Right lobe of liver (tissue), 6 donors: Measurements from ENCODE around the gene GALR1. TPM values are rescaled to one million over a fixed set of nuclear protein-coding genes. Genes with fewer than 3 reads are reported as not detected.
"Not testable (repeated sequence)": the region's sequence is repeated elsewhere in the genome, so short reads cannot be mapped to it uniquely, and the experiment has no call there.

ENCODE experiments used
- ATAC-seq, 4 donors: fragments of 200-7000 bp; cut with Tn5 transposase; one replicate each; pipeline ENCODE4 v1.9.1; 2020; ENCODE audit warnings: mild to moderate bottlenecking in 4 of 4, moderate library complexity in 4 of 4
- DNase-seq, 3 donors: peaks; one replicate each; pipeline ENCODE4 v3.0.0-alpha.2; 2020
- H3K27ac ChIP-seq, 3 donors: fragments of 200-600 bp; one replicate each; pipeline ENCODE4 v1.8.0; 2022
- H3K27me3 ChIP-seq, 2 donors: fragments of 200-600 bp; one replicate each; pipeline ENCODE4 v1.8.0; 2022
- H3K36me3 ChIP-seq, 4 donors: fragments of 200-600 bp; sonication (generic) in 1 of 4; one replicate each; pipeline versions ENCODE4 v1.5.1 to v1.8.0; 2017 to 2022; ENCODE audit warnings: control low read depth in 1 of 4
- H3K4me1 ChIP-seq, 4 donors: fragments of 200-600 bp; sonication (generic) in 1 of 4; one replicate each; pipeline versions ENCODE4 v1.5.1 to v1.8.0; 2017 to 2022; ENCODE audit warnings: control low read depth in 1 of 4
- H3K4me3 ChIP-seq, 3 donors: fragments of 200-600 bp; one replicate each; pipeline ENCODE4 v1.8.0; 2022
- H3K9me3 ChIP-seq, 4 donors: fragments of 200-600 bp; sonication (generic) in 1 of 4; one replicate each; pipeline versions ENCODE4 v1.5.1 to v1.8.0; 2017 to 2022; ENCODE audit warnings: control low read depth in 1 of 4
- POLR2A ChIP-seq: fragments of 450-650 bp; IDR thresholded peaks from one replicate; pipeline ENCODE4 v1.6.1; 2017; ENCODE audit warnings: antibody characterized with exemption, mild to moderate bottlenecking
- WGBS: methylation state at CpG from one replicate; pipeline ENCODE4 v1.1.6; 2018; ENCODE audit warnings: low coverage, low lambda C conversion rate; ENCODE audit not compliant: insufficient coverage; ENCODE audit errors: missing lambda C conversion rate; 5-methylcytosine and 5-hydroxymethylcytosine counted together
- intact Hi-C, 2 donors: fragments of 100-400 bp; cut with DNase I; formaldehyde crosslinking; loops; one replicate each; pipeline versions ENCODE4 v1.11.2 to v1.14.1; 2022
- total RNA-seq, 6 experiments: library from RNA; depleted of rRNA in 2 of 6; stranded (reverse); fragments of >200 nt in 2 of 6; fragmentation: NEBNext Ultra II Directional in 3 of 6; extraction: Animal tissue kit (Norgen Biotek cat#: 25700) in 3 of 6; gene quantifications; one replicate each; pipeline versions ENCODE4 v1.1.0 to v1.2.4, GENCODE V29; 2016 to 2023
- TF ChIP-seq, protein P1 (sequence below), 4 donors: fragments of 200-600 bp in 3 of 4; fragments of 450-650 bp in 1 of 4; IDR thresholded peaks; one replicate each; pipeline versions ENCODE4 v1.5.1 to v1.8.0; 2016 to 2022; ENCODE audit warnings: antibody characterized with exemption in 4 of 4, mild to moderate bottlenecking in 2 of 4
- donor health status: DM: no; HTN: yes; CAD: no.
- donor health status: DM: no; HTN: no; CAD: no.
- donor health status: DM: no; HTN: no; CAD: no.
- donor health status: DM: no; HTN: yes; CAD: no.
- donor health status: DM: no; HTN: yes; CAD: no.

GALR1 gene
- total RNA-seq, 6 experiments from 2014 or later, result 0.05 TPM; not detected in 5

DNA sequence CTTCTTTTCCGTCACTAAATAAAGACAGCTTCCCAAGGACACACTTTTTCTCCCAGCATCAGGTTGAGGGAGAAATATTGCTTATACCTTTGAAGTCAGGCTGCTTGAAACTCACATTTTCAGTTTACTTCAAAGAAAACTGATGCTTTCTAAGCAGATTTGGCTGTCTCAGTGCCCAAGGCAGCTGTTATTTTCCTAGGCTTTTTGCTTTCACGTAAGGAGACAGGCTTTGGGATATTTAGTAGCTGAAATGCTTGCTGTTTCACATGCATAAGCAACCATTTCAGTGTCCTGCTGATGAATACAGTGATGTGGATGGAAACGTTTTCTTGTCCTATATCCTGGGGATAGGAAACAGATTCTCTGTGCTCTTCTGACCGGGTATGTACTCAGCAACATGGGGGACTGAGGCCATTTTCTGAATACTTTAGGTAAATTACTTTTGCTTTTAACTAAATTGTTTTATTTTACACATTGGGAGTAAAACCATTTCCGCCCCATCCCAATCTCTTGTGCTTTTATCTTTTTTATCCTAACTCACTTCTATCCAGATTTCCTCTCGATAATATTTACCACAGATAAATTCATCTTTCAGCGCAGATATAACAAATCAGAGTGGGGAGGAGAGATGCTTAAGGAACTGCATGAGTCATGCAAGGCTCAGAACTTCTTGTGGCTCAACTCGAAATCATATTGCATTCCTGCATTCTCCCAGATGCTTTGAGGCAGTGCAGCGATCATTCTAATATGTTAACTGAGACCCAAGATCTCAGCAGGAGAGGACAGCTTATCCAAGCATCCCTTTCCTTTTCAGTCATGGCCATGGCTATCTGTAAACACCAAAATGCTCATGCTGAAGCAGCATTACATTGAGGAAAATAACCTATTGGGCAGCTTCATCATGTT, 22.2 kb downstream of the GALR1 start:
- intact Hi-C loops, result no loop called here
- 32% methylated on average over 9 of the region's 9 CpGs for WGBS
- H3K36me3 ChIP-seq, result no peaks in the 10 kb centered on the region
- no peak for ATAC-seq
- no peaks in the 10 kb centered on the region for H3K9me3 ChIP-seq
- H3K4me3 ChIP-seq, result no peak overlapping the region
- DNase-seq, result no peak
- TF ChIP-seq POLR2A, result no peak
- TF ChIP-seq, protein P1, sequence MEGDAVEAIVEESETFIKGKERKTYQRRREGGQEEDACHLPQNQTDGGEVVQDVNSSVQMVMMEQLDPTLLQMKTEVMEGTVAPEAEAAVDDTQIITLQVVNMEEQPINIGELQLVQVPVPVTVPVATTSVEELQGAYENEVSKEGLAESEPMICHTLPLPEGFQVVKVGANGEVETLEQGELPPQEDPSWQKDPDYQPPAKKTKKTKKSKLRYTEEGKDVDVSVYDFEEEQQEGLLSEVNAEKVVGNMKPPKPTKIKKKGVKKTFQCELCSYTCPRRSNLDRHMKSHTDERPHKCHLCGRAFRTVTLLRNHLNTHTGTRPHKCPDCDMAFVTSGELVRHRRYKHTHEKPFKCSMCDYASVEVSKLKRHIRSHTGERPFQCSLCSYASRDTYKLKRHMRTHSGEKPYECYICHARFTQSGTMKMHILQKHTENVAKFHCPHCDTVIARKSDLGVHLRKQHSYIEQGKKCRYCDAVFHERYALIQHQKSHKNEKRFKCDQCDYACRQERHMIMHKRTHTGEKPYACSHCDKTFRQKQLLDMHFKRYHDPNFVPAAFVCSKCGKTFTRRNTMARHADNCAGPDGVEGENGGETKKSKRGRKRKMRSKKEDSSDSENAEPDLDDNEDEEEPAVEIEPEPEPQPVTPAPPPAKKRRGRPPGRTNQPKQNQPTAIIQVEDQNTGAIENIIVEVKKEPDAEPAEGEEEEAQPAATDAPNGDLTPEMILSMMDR (IDR thresholded peaks at IDR 0.05), result no peak
- no peak overlapping the region for H3K27ac ChIP-seq
- H3K4me1 ChIP-seq, result no peaks in the 10 kb centered on the region
- no peaks in the 10 kb centered on the region for H3K27me3 ChIP-seq

DNA sequence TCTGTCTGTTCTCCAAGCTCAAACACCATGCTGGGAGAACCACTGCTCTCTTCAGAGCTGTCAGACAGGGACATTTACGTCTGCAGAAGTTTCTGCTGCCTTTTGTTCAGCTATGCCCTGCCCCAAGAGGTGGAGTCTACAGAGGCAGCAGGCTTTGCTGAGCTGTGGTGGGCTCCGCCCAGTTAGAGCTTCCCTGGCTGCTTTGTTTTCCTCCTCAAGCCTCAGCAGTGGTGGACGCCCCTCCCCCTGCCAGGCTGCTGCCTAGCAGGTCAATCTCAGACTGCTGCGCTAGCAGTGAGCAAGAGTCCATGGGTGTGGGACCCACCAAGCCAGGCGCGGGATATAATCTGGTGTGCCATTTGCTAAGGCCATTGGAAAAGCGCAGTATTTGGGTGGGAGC, 41.2 kb downstream of the GALR1 start:
- 30% methylated on average over 4 of the region's 7 CpGs for WGBS
- ATAC-seq, H3K9me3 ChIP-seq, H3K4me1 ChIP-seq, H3K36me3 ChIP-seq, H3K27ac ChIP-seq, H3K4me3 ChIP-seq, DNase-seq, intact Hi-C loops, H3K27me3 ChIP-seq: not testable (repeated sequence)

DNA sequence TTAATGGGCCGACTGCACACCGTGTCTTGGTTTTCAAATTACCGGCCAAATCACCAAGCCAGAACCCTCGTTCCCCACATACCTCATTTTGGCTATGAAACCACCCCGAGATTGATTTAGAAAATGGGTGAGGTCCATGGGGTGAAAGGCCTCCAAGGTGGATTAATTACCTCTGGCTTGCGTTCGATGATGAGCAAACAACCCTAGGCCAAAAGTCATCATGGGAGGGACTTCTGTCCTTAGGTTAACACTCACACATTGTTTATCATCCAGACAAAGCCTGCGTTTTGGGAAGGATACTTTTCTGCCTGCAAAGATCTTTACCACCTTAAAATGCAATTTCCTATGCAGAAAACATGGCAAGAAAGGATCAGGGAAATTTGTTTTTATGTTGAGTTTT, 48.5 kb downstream of the GALR1 start:
- intact Hi-C loops, result no loop called here
- DNase-seq, result no peak
- no peaks in the 10 kb centered on the region for H3K27me3 ChIP-seq
- no peak overlapping the region for H3K27ac ChIP-seq
- no peaks in the 10 kb centered on the region for H3K9me3 ChIP-seq
- H3K4me1 ChIP-seq, result no peaks in the 10 kb centered on the region
- no peaks in the 10 kb centered on the region for H3K36me3 ChIP-seq
- TF ChIP-seq, protein P1 (IDR thresholded peaks at IDR 0.05), result no peak
- TF ChIP-seq POLR2A, result no peak
- 39% methylated on average over 8 of the region's 8 CpGs for WGBS
- no peak overlapping the region for H3K4me3 ChIP-seq
- peak in 2 of 4 donors; percentile 64 to 66 for ATAC-seq

DNA sequence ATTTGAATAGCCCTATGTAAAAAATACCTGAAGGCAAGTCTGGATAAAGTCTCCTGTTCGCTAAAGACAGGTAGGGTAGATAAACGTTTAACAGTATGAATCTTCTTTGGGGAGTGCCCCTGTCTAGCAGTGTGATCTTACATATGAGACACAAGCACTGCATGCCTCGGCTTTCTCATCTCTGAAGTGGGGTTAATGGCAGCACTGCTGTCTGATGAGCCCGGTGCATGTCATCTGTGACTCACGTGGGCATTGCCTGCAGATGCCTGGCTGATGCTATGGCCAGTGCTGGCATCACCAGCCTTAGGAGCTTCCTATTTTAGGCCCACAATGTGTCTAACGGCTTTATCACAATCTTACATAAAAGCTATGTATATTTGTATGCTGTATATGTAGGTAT, 50.1 kb downstream of the GALR1 start:
- DNase-seq, result no peak
- H3K36me3 ChIP-seq, result no peaks in the 10 kb centered on the region

DNA sequence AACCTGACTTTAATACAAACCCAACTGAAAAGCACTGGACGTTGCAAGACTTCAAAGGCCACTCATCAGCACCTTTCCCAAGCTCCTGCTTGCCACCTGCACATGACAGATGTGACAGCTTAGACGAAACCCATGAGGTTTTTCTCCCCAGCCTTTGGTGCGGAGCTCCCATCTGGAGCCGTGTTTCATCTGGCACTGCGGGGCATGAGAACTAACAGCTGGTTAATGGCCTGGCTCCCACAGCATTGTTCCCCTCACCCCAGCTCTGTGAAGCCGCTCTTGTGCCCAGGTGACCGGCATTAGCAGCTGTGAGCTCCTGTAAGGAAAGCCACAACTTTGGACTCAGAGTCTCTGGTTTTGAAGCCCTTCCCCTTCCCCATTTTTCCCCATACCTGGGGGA, 50.9 kb downstream of the GALR1 start:
- no peaks in the 10 kb centered on the region for H3K4me1 ChIP-seq
- no peak overlapping the region for H3K27ac ChIP-seq
- ATAC-seq (no peak), DNase-seq (no peak)
- H3K9me3 ChIP-seq, result no peaks in the 10 kb centered on the region
- WGBS, result 0% methylated on average over 1 of the region's 7 CpGs
- no peaks in the 10 kb centered on the region for H3K36me3 ChIP-seq
- no peaks in the 10 kb centered on the region for H3K27me3 ChIP-seq
- no peak overlapping the region for H3K4me3 ChIP-seq
- no peak for TF ChIP-seq POLR2A
- TF ChIP-seq, protein P1 (IDR thresholded peaks at IDR 0.05), result no peak
- intact Hi-C loops, result no loop called here

More for the DNA sequence above, 50.1 kb downstream of the GALR1 start:
- Histone ChIP-seq H3K9me3 (no peaks in the 10 kb centered on the region), H3K27ac (no peak overlapping the region), H3K4me1 (no peaks in the 10 kb centered on the region), H3K27me3 (no peaks in the 10 kb centered on the region), H3K4me3 (no peak overlapping the region)
- no peak for ATAC-seq
- no peak for TF ChIP-seq POLR2A
- TF ChIP-seq, protein P1 (IDR thresholded peaks at IDR 0.05), result no peak
- intact Hi-C loops, result no loop called here
- WGBS, result 67% methylated on average over 5 of the region's 6 CpGs
